Muscle of leg (tissue), 11 donors: ENCODE data around the gene USP35. TPM values are rescaled to one million over a fixed set of nuclear protein-coding genes. Genes with fewer than 3 reads are reported as not detected.

Experiments used
- DNase-seq: peaks from one replicate; pipeline ENCODE4 v3.0.0; 2013
- H3K27ac ChIP-seq: one replicate; pipeline ENCODE4 v1.5.1; 2013; ENCODE audit warnings: mild to moderate bottlenecking, low read length, control low read depth
- H3K27me3 ChIP-seq: one replicate; pipeline ENCODE4 v1.6.1; 2013; ENCODE audit warnings: low read length; ENCODE audit not compliant: control insufficient read depth, insufficient read depth
- H3K36me3 ChIP-seq: one replicate; pipeline ENCODE4 v1.6.1; 2013; ENCODE audit warnings: low read length; ENCODE audit not compliant: control insufficient read depth, insufficient read depth
- H3K4me1 ChIP-seq: one replicate; pipeline ENCODE4 v1.6.1; 2013; ENCODE audit warnings: low read length; ENCODE audit not compliant: control insufficient read depth, insufficient read depth
- H3K4me3 ChIP-seq: one replicate; pipeline ENCODE4 v1.5.1; 2013; ENCODE audit warnings: low read length, control low read depth
- H3K9me3 ChIP-seq: replicated peaks from 2 replicates; pipeline ENCODE4 v1.6.1; 2013; ENCODE audit warnings: low read depth, low read length; ENCODE audit not compliant: control insufficient read depth
- WGBS: methylation state at CpG from one replicate; pipeline ENCODE4 v1.1.5; 2013; ENCODE audit warnings: missing lambda C conversion rate; ENCODE audit not compliant: insufficient coverage; 5-methylcytosine and 5-hydroxymethylcytosine counted together
- polyA plus RNA-seq, 8 donors: library from polyadenylated mRNA; unstranded; fragments of 120-200 nt; gene quantifications; one replicate each; pipeline versions ENCODE4 v1.2.1 to v1.2.3, GENCODE V29; 2013; ENCODE audit warnings: inconsistent platforms in 1 of 8, low replicate concordance in 1 of 8; ENCODE audit not compliant: insufficient read length in 8 of 8, insufficient read depth in 1 of 8
- total RNA-seq: library from RNA; stranded (reverse); fragments of 120-200 nt; gene quantifications from one replicate; pipeline ENCODE4 v1.2.4, GENCODE V29; 2013

The USP35 gene
- total and polyA plus RNA-seq, 9 donors, result 2.6 to 4.8 (median 4.0) TPM

DNA sequence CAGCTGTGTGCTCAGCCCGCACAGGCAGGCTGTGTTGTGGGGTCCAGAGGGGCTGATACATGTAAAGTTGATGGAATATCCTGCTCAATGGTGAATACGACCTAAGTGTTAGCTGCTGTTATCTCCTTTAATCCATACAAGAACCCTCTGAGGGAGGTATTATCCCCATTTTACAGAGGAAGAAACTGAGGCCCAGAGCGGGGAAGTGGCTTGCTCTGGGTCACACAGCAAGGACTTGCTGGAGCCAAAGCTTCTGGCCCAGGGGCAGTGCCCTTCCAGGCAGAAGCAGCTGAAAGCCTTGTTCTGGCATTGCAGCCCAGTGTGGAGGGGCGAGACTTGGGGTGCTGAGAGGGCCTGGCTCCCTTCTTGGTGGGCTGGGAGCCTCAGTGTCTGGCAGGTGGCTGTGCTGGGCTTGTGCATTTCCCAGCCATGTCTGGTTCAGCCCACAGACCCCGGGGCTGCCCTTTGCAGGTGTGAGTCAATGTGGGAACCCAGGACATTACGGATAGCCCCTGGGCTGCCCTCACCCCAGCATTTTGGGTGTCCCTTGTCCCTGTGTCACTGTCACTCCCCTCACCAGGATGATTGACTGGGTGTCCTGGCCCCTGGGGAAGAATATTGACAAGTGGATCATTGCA, 10.4 kb downstream of the USP35 start:
- WGBS, result 90% methylated on average over 4 of the region's 6 CpGs

DNA sequence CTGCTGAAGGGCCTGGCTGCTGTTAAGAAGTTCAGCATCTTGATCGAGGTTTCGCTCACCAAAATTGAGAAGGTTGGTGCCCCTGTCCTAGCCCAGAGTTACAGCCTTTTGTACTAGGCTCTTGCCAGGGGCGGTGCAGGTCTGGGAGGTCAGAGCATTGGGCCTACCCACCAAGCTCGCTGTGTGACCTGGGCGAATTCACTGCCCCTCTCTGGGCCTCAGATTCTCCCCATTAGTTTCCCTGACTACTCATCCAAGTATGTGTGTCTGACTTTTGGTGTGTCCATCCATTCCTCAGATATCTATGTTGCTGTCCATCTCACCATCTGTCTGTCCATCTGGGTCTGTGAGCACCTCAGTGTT, 10.9 kb downstream of the USP35 start:
- whole genome bisulfite sequencing, result 97% methylated on average over 5 of the region's 5 CpGs
- no peak overlapping the region for H3K4me3 ChIP-seq
- H3K9me3 ChIP-seq, result no peaks in the 10 kb centered on the region
- no peak overlapping the region for H3K27ac ChIP-seq
- DNase-seq, result no peak
- H3K4me1 ChIP-seq, result peaks cover 8% of the 10 kb centered on the region
- H3K27me3 ChIP-seq, result peaks cover 8% of the 10 kb centered on the region
- H3K36me3 ChIP-seq, result peaks cover 36% of the 10 kb centered on the region

More for the DNA sequence above, 10.4 kb downstream of the USP35 start:
- Histone ChIP-seq H3K36me3 (peaks cover 36% of the 10 kb centered on the region), H3K4me1 (peaks cover 10% of the 10 kb centered on the region), H3K9me3 (no peaks in the 10 kb centered on the region), H3K4me3 (no peak overlapping the region), H3K27ac (no peak overlapping the region), H3K27me3 (peaks cover 8% of the 10 kb centered on the region)
- no peak for DNase-seq

DNA sequence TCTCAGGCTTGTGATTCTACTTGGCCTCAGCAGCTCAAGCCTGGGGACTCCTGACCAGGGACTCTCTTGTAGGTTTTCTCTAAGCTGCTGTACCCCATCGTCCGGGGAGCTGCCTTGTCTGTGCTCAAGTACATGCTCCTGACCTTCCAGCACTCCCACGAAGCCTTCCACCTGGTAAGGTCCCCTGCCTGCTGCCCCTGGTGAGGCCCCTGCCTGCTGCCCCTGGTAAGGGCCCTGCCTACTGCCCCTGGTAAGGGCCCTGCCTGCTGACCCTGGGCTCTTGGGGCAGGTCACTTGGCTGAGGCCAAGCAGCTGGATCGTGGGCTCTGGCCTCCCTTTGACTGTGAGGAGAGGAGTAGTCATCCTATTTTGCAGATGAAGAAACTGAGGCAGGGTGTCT, 11.3 kb downstream of the USP35 start:
- Histone ChIP-seq H3K36me3 (peaks cover 38% of the 10 kb centered on the region), H3K4me3 (no peak overlapping the region), H3K9me3 (no peaks in the 10 kb centered on the region), H3K4me1 (peaks cover 8% of the 10 kb centered on the region), H3K27ac (no peak overlapping the region), H3K27me3 (peaks cover 8% of the 10 kb centered on the region)
- 65% methylated on average over 4 of the region's 4 CpGs for WGBS
- DNase-seq, result no peak

DNA sequence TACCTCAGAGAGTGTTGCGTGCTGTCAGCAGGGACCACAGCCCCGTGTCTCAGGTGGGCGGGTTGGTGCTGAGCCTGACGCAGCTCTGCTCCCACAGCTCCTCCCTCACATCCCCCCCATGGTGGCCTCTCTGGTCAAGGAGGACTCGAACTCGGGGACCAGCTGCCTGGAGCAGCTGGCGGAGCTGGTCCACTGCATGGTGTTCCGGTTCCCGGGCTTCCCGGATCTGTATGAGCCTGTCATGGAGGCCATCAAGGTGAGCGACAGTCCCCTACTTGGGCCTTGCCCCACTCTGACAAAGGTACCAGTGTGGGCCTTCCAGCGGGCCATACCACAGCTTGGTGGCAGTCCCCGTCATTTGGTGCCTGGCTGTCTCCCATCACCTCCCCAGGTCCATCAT, 11.8 kb downstream of the USP35 start:
- 92% methylated on average over 12 of the region's 13 CpGs for WGBS
- Histone ChIP-seq H3K4me1 (peaks cover 8% of the 10 kb centered on the region), H3K27me3 (peaks cover 8% of the 10 kb centered on the region), H3K27ac (no peak overlapping the region), H3K4me3 (no peak overlapping the region), H3K9me3 (no peaks in the 10 kb centered on the region), H3K36me3 (peaks cover 42% of the 10 kb centered on the region)
- DNase-seq, result no peak

DNA sequence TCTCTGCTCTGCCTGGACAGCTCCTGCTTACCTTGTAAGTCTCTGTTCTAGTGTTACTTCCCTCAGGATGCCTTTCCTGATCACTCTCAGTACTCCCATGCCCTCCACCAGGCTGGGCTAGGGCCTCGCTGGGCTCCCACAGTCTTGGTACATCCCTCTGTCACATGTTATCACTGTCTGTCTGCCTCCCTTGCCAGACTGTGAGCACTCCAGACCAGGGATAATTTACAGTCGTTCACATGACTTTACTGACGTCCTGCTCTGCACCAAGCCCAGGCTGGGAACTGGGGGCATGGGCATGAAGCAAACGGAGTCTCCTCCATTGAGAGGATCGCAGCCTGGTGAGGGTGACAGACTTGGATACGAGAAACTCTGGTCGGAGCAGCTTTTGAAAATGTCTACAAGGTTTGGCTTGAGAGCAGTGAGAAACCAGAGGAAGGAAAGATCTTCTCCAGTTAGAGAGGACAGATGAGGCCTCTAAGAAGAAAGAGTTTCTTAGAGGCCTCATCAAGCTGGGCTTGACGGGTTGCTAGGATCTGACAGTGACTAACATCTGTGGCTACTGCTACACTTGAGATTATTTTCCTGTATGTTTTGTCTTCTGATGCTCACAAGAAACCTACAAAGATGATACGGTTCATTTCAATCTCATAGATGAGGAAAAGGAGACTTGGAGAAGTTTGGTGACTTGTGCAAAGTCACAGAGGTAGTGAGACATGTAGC, 12.5 kb downstream of the USP35 start:
- no peak for DNase-seq
- H3K27me3 ChIP-seq, result peaks cover 2% of the 10 kb centered on the region
- no peak overlapping the region for H3K4me3 ChIP-seq
- no peaks in the 10 kb centered on the region for H3K9me3 ChIP-seq
- no peak overlapping the region for H3K27ac ChIP-seq
- peaks cover 49% of the 10 kb centered on the region for H3K36me3 ChIP-seq
- H3K4me1 ChIP-seq, result peaks cover 4% of the 10 kb centered on the region
- 78% methylated on average over 7 of the region's 9 CpGs for WGBS

DNA sequence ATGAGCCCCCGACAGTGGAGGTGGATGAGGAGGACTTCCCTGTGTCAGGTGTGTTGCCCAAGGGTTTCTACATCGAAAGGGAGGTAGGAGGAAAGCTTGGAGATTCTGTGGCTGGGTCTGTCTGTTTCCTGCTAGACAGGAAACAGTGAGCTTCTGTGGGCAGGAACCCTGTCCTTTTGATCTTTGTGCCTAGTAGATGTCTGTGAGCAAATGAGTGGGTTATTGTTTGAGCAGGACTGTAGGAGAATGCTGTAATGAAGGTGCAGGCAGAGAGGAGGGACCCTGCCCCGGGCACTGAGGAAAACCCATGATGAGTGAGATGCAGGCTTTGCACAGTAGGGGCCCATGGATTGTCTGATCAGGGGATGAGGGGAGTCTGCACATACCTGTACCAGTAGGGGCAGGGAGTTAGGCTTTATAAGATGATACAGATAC, 14.0 kb downstream of the USP35 start:
- Histone ChIP-seq H3K4me3 (no peak overlapping the region), H3K4me1 (no peaks in the 10 kb centered on the region), H3K27ac (no peak overlapping the region), H3K9me3 (no peaks in the 10 kb centered on the region), H3K27me3 (no peaks in the 10 kb centered on the region), H3K36me3 (peaks cover 56% of the 10 kb centered on the region)
- 63% methylated on average over 3 of the region's 3 CpGs for WGBS
- DNase-seq, result no peak

DNA sequence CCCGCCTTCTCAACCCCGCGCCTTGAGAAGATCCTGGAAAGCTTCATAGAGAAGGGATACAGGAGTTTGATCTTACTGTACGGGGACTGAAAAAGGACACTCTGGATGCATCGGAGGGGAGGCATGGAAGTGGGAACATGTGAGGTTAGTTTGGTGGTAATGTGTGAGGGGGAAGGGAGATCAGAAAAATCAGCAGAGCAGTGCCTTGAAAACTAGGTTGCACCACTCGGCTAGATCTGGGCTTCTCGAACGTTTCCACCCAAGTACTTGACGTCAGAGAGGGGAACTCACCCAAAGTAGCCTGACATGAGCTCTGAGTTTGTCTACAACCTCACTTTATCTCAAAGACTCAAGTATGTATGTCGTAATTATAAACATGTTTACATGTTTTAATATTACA, 14.5 kb downstream of the USP35 start:
- Histone ChIP-seq H3K4me1 (no peaks in the 10 kb centered on the region), H3K9me3 (no peaks in the 10 kb centered on the region), H3K36me3 (peaks cover 57% of the 10 kb centered on the region), H3K27ac (no peak overlapping the region), H3K4me3 (no peak overlapping the region), H3K27me3 (no peaks in the 10 kb centered on the region)
- WGBS, result 93% methylated on average over 8 of the region's 10 CpGs
- no peak for DNase-seq

DNA sequence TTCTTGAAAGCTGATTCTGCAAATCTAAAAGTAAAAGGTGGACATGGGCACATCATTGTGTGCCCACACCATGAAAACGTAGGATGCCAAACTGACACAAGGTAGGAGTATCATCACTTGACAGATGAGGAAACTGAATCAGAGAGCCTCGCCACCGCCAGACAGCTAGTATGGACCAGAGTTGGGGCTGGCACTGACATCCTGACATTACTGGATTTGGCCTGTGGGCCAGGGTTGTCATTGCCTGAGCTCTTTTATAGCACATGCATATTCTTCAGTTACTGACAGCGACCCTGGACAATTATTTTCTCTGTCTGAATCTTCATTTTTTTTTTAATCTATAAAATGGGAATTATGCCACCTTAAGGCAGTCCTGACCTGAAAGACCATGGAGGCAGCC, 16.5 kb downstream of the USP35 start:
- 95% methylated on average over 3 of the region's 4 CpGs for WGBS
- no peaks in the 10 kb centered on the region for H3K4me1 ChIP-seq

DNA sequence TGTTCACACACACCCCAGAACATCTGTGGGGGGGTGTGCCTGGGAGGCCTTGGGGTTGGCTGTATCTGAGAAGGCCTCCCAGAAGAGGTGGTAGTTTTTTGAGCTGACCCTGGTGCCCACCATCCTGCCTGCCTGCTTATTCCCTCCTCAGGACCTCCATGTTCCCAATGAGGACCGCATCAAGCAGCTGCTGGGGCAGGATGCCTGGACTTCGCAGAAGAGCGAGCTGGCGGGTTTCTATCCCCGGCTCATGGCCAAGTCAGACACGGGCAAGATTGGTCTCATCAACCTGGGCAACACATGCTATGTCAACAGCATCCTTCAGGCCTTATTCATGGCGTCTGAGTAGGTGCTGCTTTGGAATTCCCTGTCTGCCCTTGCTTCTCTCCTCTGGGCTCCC, 17.0 kb downstream of the USP35 start:
- Histone ChIP-seq H3K4me1 (no peaks in the 10 kb centered on the region), H3K9me3 (no peaks in the 10 kb centered on the region), H3K27ac (no peak overlapping the region), H3K27me3 (no peaks in the 10 kb centered on the region), H3K4me3 (no peak overlapping the region), H3K36me3 (peaks cover 54% of the 10 kb centered on the region)
- DNase-seq, result no peak
- 91% methylated on average over 7 of the region's 7 CpGs for WGBS

More for the DNA sequence above, 16.5 kb downstream of the USP35 start:
- H3K27ac ChIP-seq, result no peak overlapping the region
- no peaks in the 10 kb centered on the region for H3K27me3 ChIP-seq
- no peaks in the 10 kb centered on the region for H3K9me3 ChIP-seq
- H3K4me3 ChIP-seq, result no peak overlapping the region
- peaks cover 54% of the 10 kb centered on the region for H3K36me3 ChIP-seq
- DNase-seq, result no peak

DNA sequence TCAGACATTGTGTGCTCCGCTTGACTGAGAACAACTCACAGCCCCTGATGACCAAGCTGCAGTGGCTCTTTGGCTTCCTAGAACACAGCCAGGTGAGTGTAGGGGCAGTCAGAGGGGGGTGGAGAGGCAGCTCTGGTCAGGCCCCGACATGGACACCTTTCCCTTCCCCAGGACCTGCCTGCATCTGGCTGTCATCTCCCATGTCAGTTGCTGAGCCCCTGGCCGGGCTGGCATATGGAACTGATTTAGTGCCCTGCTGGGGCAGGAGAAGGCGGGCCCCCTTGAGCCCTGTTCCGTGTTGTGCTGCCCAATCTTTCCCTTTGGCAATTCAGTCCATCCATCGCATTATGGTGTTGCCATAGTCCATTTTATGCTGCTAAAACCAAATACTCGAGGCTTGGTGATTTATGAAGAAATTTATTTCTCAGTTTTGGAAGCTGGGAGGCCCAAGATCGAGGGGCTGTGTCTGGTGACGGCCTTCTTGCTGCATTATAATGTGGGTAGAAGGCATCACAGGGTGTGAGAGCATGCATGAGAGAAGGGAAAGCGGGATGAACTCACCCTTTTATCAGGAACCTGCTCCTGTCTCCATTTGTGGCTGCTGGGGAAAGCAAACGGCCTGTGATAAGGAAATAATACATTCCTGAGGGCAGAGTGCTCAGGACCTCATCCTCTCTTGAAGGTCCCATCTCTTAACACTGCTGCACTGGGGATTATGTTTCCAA, 19.0 kb downstream of the USP35 start:
- Histone ChIP-seq H3K27me3 (no peaks in the 10 kb centered on the region), H3K36me3 (peaks cover 48% of the 10 kb centered on the region), H3K9me3 (no peaks in the 10 kb centered on the region), H3K4me3 (no peak overlapping the region), H3K27ac (no peak overlapping the region), H3K4me1 (no peaks in the 10 kb centered on the region)
- no peak for DNase-seq
- 77% methylated on average over 4 of the region's 11 CpGs for WGBS
